A673 (cell line): ENCODE measurements around the gene SPAG16.

ENCODE experiments used
- EZH2 ChIP-seq: fragments of 200-600 bp; sonication (generic); IDR thresholded peaks from 2 replicates; pipeline ENCODE4 v1.6.1; 2017; ENCODE audit warnings: borderline replicate concordance, low read depth, mild to moderate bottlenecking, mixed read lengths, antibody characterized with exemption, low read length; ENCODE audit not compliant: poor library complexity, severe bottlenecking
- TF ChIP-seq, protein P1 (sequence below): fragments of 300-800, 200-600 bp; sonication (generic); conservative IDR thresholded peaks from 2 replicates; pipeline ENCODE4 v1.5.1; 2017; ENCODE audit warnings: low read depth, mild to moderate bottlenecking, antibody characterized with exemption, low read length, moderate library complexity, mixed read lengths

DNA sequence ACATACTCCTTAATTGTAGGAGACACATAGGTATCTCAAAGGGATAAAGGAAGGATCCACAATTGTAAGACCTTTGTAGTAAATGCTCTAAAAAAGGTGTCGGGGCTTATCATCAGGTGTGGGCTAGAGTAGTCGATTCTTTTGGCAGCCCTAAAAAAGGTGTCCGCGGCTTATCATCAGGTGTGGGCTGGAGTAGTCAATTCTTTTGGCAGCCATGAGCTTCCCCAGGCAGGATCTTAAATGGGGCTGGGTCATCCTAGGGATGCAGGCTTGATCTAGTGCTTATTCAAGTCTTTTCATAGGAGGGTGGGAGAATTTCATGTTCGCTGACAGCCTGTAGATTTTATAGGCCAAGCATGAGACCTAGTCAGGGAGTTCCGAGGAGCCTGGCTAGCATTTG, 720.2 kb downstream of the SPAG16 start:
- TF ChIP-seq, protein P1, sequence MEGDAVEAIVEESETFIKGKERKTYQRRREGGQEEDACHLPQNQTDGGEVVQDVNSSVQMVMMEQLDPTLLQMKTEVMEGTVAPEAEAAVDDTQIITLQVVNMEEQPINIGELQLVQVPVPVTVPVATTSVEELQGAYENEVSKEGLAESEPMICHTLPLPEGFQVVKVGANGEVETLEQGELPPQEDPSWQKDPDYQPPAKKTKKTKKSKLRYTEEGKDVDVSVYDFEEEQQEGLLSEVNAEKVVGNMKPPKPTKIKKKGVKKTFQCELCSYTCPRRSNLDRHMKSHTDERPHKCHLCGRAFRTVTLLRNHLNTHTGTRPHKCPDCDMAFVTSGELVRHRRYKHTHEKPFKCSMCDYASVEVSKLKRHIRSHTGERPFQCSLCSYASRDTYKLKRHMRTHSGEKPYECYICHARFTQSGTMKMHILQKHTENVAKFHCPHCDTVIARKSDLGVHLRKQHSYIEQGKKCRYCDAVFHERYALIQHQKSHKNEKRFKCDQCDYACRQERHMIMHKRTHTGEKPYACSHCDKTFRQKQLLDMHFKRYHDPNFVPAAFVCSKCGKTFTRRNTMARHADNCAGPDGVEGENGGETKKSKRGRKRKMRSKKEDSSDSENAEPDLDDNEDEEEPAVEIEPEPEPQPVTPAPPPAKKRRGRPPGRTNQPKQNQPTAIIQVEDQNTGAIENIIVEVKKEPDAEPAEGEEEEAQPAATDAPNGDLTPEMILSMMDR = no peak
- TF ChIP-seq EZH2 = no peak
